Subcutaneous adipose tissue (tissue), 4 donors: Measurements from ENCODE around the gene DPP4. TPM values are rescaled to one million over a fixed set of nuclear protein-coding genes. Genes with fewer than 3 reads are reported as not detected.

Experiments used
- small RNA-seq: library from RNA; depleted of rRNA; stranded (forward); fragments of <200 nt; gene quantifications from one replicate; pipeline ENCODE3, GENCODE V24; 2016
- total RNA-seq, 4 donors: library from RNA; depleted of rRNA; stranded (reverse); fragments of >200 nt; gene quantifications; one replicate each; pipeline ENCODE4 v1.1.0, GENCODE V29; 2016
- TF ChIP-seq, protein P1 (sequence below): fragments of 450-650 bp; IDR thresholded peaks from one replicate; pipeline ENCODE4 v1.5.1; 2016; ENCODE audit warnings: low read depth, mild to moderate bottlenecking, control low read depth, antibody characterized with exemption, moderate library complexity

DPP4 gene
- total RNA-seq, 4 donors from 2014 or later: 11.5 to 17.8 (median 16.3) TPM

DNA sequence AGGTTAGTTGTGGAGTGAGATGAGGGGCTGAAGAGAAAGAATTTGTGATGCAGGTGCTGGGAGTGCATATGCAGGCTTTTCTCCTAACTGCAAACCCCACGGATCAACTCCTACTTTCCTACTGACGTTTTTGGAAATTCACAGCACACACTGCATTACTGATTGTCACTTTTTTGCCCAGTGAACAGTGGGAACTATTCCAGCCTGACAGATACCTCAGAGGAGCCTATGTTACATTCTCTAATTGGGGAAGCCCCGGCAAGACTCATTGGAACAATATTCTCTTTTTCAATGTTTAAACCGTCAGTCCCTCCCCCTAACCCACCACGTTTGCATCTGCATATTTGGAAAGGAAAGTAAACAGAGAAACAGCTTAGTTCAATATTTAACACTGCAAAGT lies 126.2 kb downstream of the DPP4 start:
- TF ChIP-seq, protein P1, sequence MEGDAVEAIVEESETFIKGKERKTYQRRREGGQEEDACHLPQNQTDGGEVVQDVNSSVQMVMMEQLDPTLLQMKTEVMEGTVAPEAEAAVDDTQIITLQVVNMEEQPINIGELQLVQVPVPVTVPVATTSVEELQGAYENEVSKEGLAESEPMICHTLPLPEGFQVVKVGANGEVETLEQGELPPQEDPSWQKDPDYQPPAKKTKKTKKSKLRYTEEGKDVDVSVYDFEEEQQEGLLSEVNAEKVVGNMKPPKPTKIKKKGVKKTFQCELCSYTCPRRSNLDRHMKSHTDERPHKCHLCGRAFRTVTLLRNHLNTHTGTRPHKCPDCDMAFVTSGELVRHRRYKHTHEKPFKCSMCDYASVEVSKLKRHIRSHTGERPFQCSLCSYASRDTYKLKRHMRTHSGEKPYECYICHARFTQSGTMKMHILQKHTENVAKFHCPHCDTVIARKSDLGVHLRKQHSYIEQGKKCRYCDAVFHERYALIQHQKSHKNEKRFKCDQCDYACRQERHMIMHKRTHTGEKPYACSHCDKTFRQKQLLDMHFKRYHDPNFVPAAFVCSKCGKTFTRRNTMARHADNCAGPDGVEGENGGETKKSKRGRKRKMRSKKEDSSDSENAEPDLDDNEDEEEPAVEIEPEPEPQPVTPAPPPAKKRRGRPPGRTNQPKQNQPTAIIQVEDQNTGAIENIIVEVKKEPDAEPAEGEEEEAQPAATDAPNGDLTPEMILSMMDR: no peak

DNA sequence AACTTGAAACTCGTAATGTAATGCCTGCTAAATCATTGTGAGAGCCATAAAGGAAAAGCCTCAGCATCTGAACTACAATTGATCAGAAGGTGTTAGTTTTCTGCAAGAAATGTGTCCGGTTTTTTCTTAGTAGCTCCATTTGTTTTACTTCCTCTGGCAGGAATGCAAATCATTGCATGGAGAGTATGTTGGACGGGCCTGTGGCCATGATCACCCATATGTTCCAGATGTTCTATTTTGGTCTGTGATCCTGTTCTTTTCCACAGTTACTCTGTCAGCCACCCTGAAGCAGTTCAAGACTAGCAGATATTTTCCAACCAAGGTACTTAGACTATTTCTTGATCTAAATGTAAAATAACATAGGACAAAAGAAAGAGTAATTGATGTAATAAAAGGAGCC lies 126.6 kb downstream of the DPP4 start:
- TF ChIP-seq, protein P1: no peak

DNA sequence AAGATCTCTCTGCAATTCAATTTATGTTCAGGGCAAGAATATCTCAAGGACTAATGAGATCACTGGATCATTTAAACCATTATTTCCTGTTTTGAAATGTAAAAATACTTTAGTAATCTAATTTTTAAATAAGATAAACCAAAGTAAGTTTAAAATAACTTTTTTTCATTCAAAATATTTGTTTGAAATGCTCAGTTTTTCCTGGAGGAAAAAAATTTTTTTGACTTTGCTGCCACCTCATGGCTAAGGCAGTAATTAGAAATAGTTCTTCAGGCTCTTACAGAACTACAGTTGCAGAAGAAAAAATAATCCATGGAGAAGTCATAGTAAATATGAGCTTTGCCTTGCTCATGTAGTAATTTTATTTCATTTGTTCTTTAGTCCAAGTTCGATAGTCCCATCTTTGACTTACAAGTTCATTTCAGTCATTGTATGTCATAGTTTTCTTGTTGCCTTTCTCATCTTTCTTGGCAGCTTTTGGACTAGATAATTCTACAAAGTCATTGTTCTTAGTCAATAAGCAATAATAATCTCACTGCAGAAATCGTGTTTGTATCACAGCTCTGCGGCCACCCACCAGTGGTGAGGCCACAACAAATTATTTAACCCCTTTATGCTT lies 127.4 kb downstream of the DPP4 start:
- TF ChIP-seq, protein P1: no peak

DNA sequence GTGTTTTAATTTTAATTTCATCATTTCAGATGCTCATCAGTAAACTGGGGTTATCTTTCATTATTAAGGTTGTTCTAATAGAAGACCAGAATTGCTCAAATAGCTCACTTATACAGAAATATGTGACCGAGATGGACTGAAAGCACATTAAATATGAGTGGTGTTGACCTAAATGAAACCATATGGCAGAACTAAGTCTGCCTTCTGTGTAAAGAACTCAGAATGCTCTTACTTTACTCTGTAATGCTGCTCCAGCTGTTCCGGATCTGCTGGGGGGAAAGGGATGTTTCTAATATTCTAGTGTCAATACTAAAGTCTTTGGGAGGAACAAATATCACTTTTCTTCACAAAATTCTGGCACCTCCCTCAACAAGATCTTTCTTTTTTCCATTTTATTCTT lies 131.0 kb downstream of the DPP4 start:
- TF ChIP-seq, protein P1: no peak

Small RNA genes within 50 kb of the gene (small RNA-seq; reads per million reads assigned to genes)
- gene TIMM8AP1: not detected

Other genes starting within 250 kb of the DPP4 start
- gene GCG, start 78.0 kb upstream of the DPP4 start, total RNA-seq: not detected
- 10 to 100 TPM; 11.5 to 31.8 (median 31.0) TPM for gene FAP, start 169.2 kb upstream of the DPP4 start, total RNA-seq
- gene IFIH1, start 244.5 kb upstream of the DPP4 start, total RNA-seq: 10 to 100 TPM; 14.3 to 20.5 (median 16.6) TPM